Measurements from ENCODE around the gene NEUROG3.
A peak's percentile ranks its signal among the peaks of the same experiment; 100 is the strongest.
"Not testable (repeated sequence)": the region's sequence is repeated elsewhere in the genome, so short reads cannot be mapped to it uniquely, and the experiment has no call there.

The NEUROG3 gene

GRCh38 chr10:69570050-69570816 lies 3.0 kb downstream of the NEUROG3 start:
- DNase-seq = no peak

- DNase-seq = no peak
Observed at GRCh38 chr10:69569396-69569934, 3.8 kb downstream of the NEUROG3 start.

- DNase-seq = no peak
Observed at GRCh38 chr10:69568472-69569395, 4.5 kb downstream of the NEUROG3 start.

GRCh38 chr10:69567920-69568319 lies 5.3 kb downstream of the NEUROG3 start:
- DNase-seq = no peak

GRCh38 chr10:69562731-69563254 lies 10.4 kb downstream of the NEUROG3 start:
- peak; percentile 2 for DNase-seq

- DNase-seq = no peak
Observed at GRCh38 chr10:69559525-69559924, 13.7 kb downstream of the NEUROG3 start.

- no peak for DNase-seq
Observed at GRCh38 chr10:69558559-69558958, 14.7 kb downstream of the NEUROG3 start.

- DNase-seq = no peak
Observed at GRCh38 chr10:69554611-69555010, 18.6 kb downstream of the NEUROG3 start.

GRCh38 chr10:69553328-69553727 lies 19.9 kb downstream of the NEUROG3 start:
- no peak for DNase-seq

GRCh38 chr10:69552268-69552667 lies 21.0 kb downstream of the NEUROG3 start:
- no peak for DNase-seq

- no peak for DNase-seq
Observed at GRCh38 chr10:69549959-69550358, 23.3 kb downstream of the NEUROG3 start.

- DNase-seq = no peak
Observed at GRCh38 chr10:69541463-69541862, 31.8 kb downstream of the NEUROG3 start.

- no peak for DNase-seq
Observed at GRCh38 chr10:69538461-69538860, 34.8 kb downstream of the NEUROG3 start.

- DNase-seq = no peak
Observed at GRCh38 chr10:69537449-69537848, 35.8 kb downstream of the NEUROG3 start.

GRCh38 chr10:69536521-69536920 lies 36.7 kb downstream of the NEUROG3 start:
- DNase-seq = not testable (repeated sequence)

- DNase-seq = no peak
Observed at GRCh38 chr10:69533658-69534057, 39.6 kb downstream of the NEUROG3 start.

GRCh38 chr10:69527961-69528360 lies 45.3 kb downstream of the NEUROG3 start:
- DNase-seq = no peak

All from NCI-H1436 treated with DMSO at 0.1 percent for 48 hours (cell line).